Sigmoid colon (tissue), 7 donors: Measurements from ENCODE around the gene ZNF132. TPM values are rescaled to one million over a fixed set of nuclear protein-coding genes. Genes with fewer than 3 reads are reported as not detected.

Experiments used
- DNase-seq: peaks from one replicate; pipeline ENCODE4 v3.0.0-alpha.2; 2019
- H3K27ac ChIP-seq, 4 donors: fragments of 200-600 bp; sonication (generic); one replicate each; pipeline ENCODE4 v1.5.1; 2016 to 2019; ENCODE audit warnings: mild to moderate bottlenecking in 1 of 4
- H3K27me3 ChIP-seq, 3 donors: fragments of 200-600 bp; sonication (generic); one replicate each; pipeline ENCODE4 v1.5.1; 2019; ENCODE audit warnings: mild to moderate bottlenecking in 1 of 3
- H3K36me3 ChIP-seq, 4 donors: fragments of 200-600 bp; sonication (generic); one replicate each; pipeline ENCODE4 v1.5.1; 2016 to 2019
- H3K4me1 ChIP-seq, 4 donors: fragments of 200-600 bp; sonication (generic); one replicate each; pipeline ENCODE4 v1.5.1; 2017 to 2019
- H3K4me3 ChIP-seq, 4 donors: fragments of 200-600 bp; sonication (generic); one replicate each; pipeline ENCODE4 v1.5.1; 2017 to 2019; ENCODE audit warnings: mild to moderate bottlenecking in 2 of 4, moderate library complexity in 1 of 4
- H3K9me3 ChIP-seq, 4 donors: fragments of 200-600 bp in 3 of 4; sonication (generic) in 3 of 4; one replicate each; pipeline versions ENCODE4 v1.5.1 to v1.6.1; 2013 to 2019
- CTCF ChIP-seq, 4 experiments: fragments of 450-650 bp in 3 of 4; fragments of 200-600 bp in 1 of 4; IDR thresholded peaks; one replicate each; pipeline ENCODE4 v1.5.1; 2016 to 2019; ENCODE audit warnings: antibody characterized with exemption in 4 of 4, mild to moderate bottlenecking in 3 of 4, moderate library complexity in 2 of 4
- EP300 ChIP-seq, 4 donors: sonication (generic); formaldehyde crosslinking; IDR thresholded peaks; one replicate each; pipeline ENCODE4 v1.6.1; 2017; ENCODE audit warnings: antibody characterized with exemption in 4 of 4
- POLR2A ChIP-seq, 2 donors: fragments of 450-650 bp; IDR thresholded peaks; one replicate each; pipeline ENCODE4 v1.6.1; 2016; ENCODE audit warnings: antibody characterized with exemption in 2 of 2, mild to moderate bottlenecking in 2 of 2, moderate library complexity in 2 of 2
- POLR2AphosphoS5 ChIP-seq, 4 donors: sonication (generic); formaldehyde crosslinking; IDR thresholded peaks; one replicate each; pipeline ENCODE4 v1.6.1; 2017; ENCODE audit warnings: antibody characterized with exemption in 4 of 4
- WGBS, 2 donors: extraction: QIAGEN DNeasy Blood & Tissue Kit; methylation state at CpG; one replicate each; pipeline ENCODE4 v1.1.7; 2013; 5-methylcytosine and 5-hydroxymethylcytosine counted together
- intact Hi-C: fragments of 100-400 bp; cut with DNase I; formaldehyde crosslinking; loops from one replicate; pipeline ENCODE4 v1.15.1; 2023
- polyA plus RNA-seq, 3 donors: library from polyadenylated mRNA; stranded (reverse); fragments of 200-250 nt; gene quantifications; one replicate each; pipeline ENCODE4 v1.2.3, GENCODE V29; 2013
- total RNA-seq, 4 donors: library from RNA; depleted of rRNA; stranded (reverse); fragments of >200 nt; gene quantifications; one replicate each; pipeline ENCODE4 v1.1.0, GENCODE V29; 2016
- donor health status: healthy with polysubstance abuse.
- donor health status: Bipolar disorder and iron deficiency.
- donor health status: healthy.

ZNF132 gene
- total and polyA plus RNA-seq, 7 donors: 0.60 to 12.2 (median 5.7) TPM; not detected in 1

DNA sequence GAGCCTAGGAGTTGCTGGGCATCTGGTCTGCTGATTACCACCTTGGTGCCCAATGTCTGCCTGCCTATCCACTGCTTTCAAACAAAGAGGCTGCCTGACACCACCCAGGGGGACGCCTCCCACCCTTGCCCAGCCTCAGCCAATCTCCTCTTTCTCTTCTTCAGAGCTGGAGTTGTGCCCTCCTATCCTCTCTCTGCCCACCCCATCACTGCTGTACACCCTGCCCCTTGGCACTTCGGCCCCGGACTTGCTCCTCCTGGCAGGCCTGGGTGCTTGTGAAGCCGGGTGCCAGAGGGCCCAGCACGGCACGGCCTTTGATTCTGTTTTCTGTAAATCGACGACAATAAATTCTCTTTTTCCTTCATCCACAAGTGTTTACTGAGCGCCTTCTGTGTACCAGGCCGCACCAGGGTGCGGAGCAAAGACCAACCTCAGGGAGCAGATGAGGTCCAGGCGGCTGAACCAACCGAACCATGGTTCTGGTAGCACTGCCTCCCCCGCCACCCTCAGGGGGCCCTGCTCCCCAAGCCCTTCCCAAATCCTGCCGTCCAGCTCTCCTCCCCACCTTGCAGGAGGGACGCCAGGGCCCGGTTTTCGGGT lies 39.5 kb downstream of the ZNF132 start:
- peaks cover 9 to 28% (median 23%) of the 10 kb centered on the region in 3 donors for H3K27me3 ChIP-seq
- peak overlapping the region; percentile 38 to 78 (median 58) for H3K27ac ChIP-seq
- H3K4me3 ChIP-seq: peak overlapping the region; percentile 47 to 66 (median 58)
- intact Hi-C loops: loop anchor here (2.0 kb wide), 1 partner anchor 38 kb away; the partner anchor contains the start of gene ZNF497
- TF ChIP-seq EP300 (IDR thresholded peaks at IDR 0.05): no peak
- TF ChIP-seq POLR2AphosphoS5 (IDR thresholded peaks at IDR 0.05): no peak
- TF ChIP-seq POLR2A (IDR thresholded peaks at IDR 0.05): no peak
- TF ChIP-seq CTCF (IDR thresholded peaks at IDR 0.05): no peak
- DNase-seq: peak; percentile 59
- no peaks in the 10 kb centered on the region for H3K9me3 ChIP-seq
- peaks cover 0 to 29% (median 25%) of the 10 kb centered on the region in 4 donors for H3K4me1 ChIP-seq
- WGBS, 2 donors: 61 to 64% methylated on average over 18 of the region's 18 CpGs
- peaks cover 0 to 1% (median 0%) of the 10 kb centered on the region in 4 donors for H3K36me3 ChIP-seq

DNA sequence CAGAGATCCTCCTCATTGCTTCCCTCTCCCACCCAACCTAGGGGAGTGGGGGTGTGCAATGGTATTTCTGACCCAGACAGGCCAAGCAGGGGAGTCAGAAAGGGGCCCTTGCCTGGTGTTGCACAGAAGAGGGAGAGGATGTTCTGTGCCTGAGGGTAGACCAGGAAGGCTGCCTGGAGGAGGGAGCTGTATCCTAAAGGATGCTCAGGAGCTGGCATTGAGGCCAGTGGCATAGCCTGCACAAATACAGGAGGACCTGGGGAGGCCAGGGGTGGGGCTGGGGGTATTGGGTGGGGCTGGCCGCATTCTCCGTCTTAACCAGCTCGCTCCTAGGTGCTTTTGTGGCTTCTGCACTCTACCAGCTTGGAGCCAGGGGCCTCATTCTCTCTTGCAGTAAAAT lies 40.0 kb downstream of the ZNF132 start:
- Histone ChIP-seq H3K4me3 (peak overlapping the region in 1 of 4 donors; percentile 63), H3K9me3 (no peaks in the 10 kb centered on the region), H3K4me1 (peaks cover 0 to 29% (median 25%) of the 10 kb centered on the region in 4 donors), H3K36me3 (peaks cover 0 to 6% (median 3%) of the 10 kb centered on the region in 4 donors), H3K27ac (no peak overlapping the region), H3K27me3 (peaks cover 9 to 31% (median 26%) of the 10 kb centered on the region in 3 donors)
- intact Hi-C loops: loop anchor here (2.0 kb wide), 1 partner anchor 37 kb away; the partner anchor contains the start of gene ZNF497
- WGBS, 2 donors: 88 to 94% methylated on average over 3 of the region's 3 CpGs
- no peak for TF ChIP-seq POLR2AphosphoS5 (IDR thresholded peaks at IDR 0.05)
- no peak for TF ChIP-seq CTCF (IDR thresholded peaks at IDR 0.05)
- no peak for TF ChIP-seq EP300 (IDR thresholded peaks at IDR 0.05)
- TF ChIP-seq POLR2A (IDR thresholded peaks at IDR 0.05): no peak
- no peak for DNase-seq

DNA sequence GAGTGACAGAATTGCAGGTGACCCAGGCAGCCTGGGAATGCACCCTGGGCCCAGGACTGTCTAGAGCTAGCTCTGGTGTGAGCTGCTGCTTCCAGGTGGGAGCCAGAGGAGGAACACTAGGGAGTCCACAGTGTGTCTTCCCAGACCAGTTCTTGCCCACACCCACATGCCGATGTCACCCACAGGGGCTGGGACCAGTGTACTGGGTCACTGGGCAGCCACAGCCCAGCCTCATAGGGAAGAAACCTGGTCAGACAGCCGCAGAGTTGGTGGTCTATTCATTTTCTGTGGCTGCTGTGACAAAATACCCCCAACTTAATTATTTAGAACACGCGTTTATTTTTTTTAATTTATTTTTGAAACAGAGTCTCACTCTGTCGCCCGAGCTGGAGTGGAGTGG lies 41.4 kb downstream of the ZNF132 start:
- H3K36me3 ChIP-seq: peaks cover 0 to 20% (median 16%) of the 10 kb centered on the region in 4 donors
- DNase-seq: peak; percentile 46
- H3K27ac ChIP-seq: no peak overlapping the region
- intact Hi-C loops: no loop called here
- 93 to 95% methylated on average over 6 of the region's 6 CpGs for WGBS, 2 donors
- no peak overlapping the region for H3K4me3 ChIP-seq
- no peaks in the 10 kb centered on the region for H3K9me3 ChIP-seq
- TF ChIP-seq POLR2A (IDR thresholded peaks at IDR 0.05): no peak
- TF ChIP-seq CTCF (IDR thresholded peaks at IDR 0.05): no peak
- no peak for TF ChIP-seq EP300 (IDR thresholded peaks at IDR 0.05)
- TF ChIP-seq POLR2AphosphoS5 (IDR thresholded peaks at IDR 0.05): no peak
- peaks cover 9 to 31% (median 26%) of the 10 kb centered on the region in 3 donors for H3K27me3 ChIP-seq
- peaks cover 0 to 29% (median 25%) of the 10 kb centered on the region in 4 donors for H3K4me1 ChIP-seq

- Histone ChIP-seq H3K4me1 (peaks cover 0 to 29% (median 25%) of the 10 kb centered on the region in 4 donors), H3K9me3 (no peaks in the 10 kb centered on the region), H3K36me3 (peaks cover 0 to 24% (median 20%) of the 10 kb centered on the region in 4 donors), H3K27ac (no peak overlapping the region), H3K4me3 (no peak overlapping the region), H3K27me3 (peaks cover 9 to 31% (median 26%) of the 10 kb centered on the region in 3 donors)
- 80 to 81% methylated on average over 4 of the region's 4 CpGs for WGBS, 2 donors
- DNase-seq: peak; percentile 32
- intact Hi-C loops: no loop called here
- TF ChIP-seq CTCF (IDR thresholded peaks at IDR 0.05) (no peak), POLR2A (IDR thresholded peaks at IDR 0.05) (no peak), EP300 (IDR thresholded peaks at IDR 0.05) (no peak), POLR2AphosphoS5 (IDR thresholded peaks at IDR 0.05) (no peak)
These were observed 41.9 kb downstream of the ZNF132 start for GRCh38 chr19:58398087-58398486.
